Glomerular visceral epithelial cell (primary cell): ENCODE data around the gene NXT2.
"Not testable (repeated sequence)": the region's sequence is repeated elsewhere in the genome, so short reads cannot be mapped to it uniquely, and the experiment has no call there.

Source experiments
- DNase-seq: peaks from one replicate; pipeline ENCODE4 v3.0.0-alpha.2; 2016; ENCODE audit errors: extremely low spot score

NXT2 gene

DNA sequence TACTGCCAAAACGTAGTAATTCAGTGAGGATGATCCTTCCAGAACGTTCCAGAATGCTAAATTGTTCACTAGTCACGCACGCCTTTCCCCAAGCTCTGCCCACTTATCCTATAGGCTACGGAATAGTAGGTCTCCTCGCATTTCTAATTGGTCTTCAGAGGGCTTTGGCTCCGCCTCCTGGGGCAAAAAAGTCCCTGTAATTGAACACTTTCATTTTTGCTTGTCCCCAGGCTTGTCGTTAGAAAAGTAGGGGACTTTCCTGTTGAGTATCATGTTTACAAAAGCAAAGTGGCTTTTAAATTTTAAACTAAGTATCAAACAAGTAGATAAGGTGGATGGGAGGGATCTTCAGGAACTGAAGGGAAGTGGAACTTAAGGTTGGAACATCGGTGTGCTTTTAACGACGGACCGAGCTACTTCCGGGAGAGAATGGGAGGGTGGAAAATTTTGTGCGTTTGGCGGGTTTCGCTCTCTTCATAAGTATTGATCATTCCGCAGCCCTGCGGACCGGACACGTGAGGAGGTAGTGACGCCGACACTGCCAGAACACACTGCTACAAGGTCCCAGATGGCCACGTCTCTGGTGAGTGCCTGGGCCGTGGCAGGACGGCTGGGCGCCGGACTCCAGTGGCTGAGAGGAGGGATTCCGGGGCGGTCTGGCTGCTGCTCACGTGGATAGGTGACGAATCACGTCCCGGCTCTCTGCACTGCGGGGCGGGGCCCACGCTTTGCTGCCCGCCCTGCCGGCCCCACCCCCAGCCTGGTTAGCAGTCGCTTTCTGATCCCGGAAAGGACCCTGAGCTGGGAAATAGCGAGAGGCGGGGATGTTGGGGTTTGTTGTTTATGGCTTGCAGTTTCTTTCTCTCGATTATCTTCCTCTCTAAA, at the start of gene NXT2:
NXT2 (plus strand) TSS at position 406 of the 885 bp plus-strand sequence; CDS start at position 569, 163 bp downstream.
- peak; percentile 88 for DNase-seq

GRCh38 chrX:109487640-109488039, 49.0 kb upstream of the NXT2 start:
- no peak for DNase-seq

DNA sequence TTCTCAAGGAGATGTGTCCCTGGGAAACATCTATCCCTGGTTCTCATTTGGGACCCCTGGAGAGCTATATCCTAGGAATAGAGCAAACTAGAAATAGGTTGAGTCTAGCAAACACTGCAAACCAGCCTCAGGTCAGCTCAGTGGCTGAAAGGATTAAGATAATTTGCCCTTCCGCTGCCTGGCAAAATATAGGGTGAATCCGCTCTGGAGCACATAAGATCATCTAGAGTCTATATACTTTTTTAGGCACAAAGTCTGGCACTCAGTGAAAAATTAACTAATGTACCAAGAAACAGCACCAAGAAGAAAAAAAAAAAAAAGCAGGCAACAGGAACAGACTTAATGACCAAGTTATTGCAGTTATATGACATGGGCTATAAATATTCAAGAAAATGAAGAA, 47.5 kb upstream of the NXT2 start:
- DNase-seq, result no peak

GRCh38 chrX:109498434-109498833, 38.2 kb upstream of the NXT2 start:
- DNase-seq, result no peak

DNA sequence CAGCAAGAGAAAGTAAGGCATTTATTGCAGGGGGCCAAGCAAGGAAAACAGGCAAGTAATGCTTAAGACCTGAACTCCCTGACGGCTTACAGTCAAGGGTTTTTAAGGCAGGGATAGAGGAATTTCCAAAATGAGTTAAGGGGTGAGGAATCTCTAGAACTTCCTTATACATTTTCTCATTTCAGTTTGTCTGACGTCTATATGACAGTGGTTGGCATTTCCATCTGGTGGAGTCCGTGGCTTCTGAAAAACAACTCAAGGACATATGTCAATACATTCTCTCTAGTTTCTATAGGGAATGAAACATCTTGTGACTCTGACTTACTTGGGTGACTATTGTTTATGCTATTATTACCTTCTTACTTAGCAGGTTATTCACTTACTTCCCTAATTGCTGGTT, 35.5 kb upstream of the NXT2 start:
- DNase-seq, result no peak

DNA sequence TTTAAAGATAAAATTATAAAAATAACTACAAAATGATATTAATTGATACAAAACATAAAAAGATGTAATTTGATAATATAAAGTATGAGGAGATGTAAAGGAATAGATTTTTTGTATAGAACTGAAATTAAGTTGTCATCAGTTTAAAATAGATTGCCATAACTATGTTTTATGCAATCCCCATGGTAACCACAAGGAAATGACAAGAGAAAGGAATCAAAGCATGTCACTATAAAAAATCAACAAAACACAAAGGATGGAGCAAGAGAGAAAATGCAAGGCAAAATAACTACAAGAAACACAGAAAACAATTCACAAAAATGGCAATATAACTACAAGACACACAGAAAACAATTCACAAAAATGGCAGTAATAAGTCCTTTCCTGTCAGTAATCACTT, 27.7 kb upstream of the NXT2 start:
- DNase-seq, result no peak

DNA sequence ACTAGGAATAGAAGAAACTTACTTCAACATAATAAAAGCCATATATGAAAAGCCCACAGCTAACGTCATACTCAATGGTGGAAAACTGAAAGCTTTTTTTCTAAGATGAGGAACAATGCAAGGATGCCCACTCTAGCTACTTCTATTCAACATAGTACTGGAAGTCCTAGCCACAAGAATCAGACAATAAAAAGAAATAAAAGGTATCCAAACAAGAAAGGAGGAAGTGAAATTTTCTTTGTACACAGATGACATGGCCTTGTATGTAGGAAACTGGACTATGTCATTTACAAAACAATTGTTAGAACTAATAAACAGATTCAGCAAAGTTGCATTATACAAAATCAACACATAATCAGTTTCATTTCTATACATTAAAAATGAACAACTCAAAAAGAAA, 25.5 kb upstream of the NXT2 start:
- DNase-seq, result no peak

GRCh38 chrX:109519001-109519400, 17.6 kb upstream of the NXT2 start:
- DNase-seq, result no peak

- no peak for DNase-seq
Measured at GRCh38 chrX:109533005-109533404, 3.6 kb upstream of the NXT2 start.

DNA sequence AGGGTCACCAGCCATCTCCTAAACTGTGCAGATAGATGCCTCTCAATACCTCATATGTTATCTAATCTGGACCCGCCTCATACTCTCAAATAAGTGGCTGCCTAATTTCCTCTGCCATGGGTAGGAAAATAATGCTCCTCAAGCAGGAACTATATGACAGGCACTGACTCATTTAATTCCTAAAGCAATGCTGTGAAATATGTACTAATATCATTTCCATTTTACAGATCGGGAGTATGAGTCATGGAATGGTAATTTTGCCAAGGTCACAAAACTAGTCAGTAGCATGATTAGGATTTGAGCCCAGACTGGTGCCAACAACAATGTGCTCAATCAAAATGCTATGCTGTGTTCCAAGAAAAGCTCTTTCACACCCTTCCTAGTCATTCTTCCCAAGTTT, 3.0 kb upstream of the NXT2 start:
- no peak for DNase-seq

DNA sequence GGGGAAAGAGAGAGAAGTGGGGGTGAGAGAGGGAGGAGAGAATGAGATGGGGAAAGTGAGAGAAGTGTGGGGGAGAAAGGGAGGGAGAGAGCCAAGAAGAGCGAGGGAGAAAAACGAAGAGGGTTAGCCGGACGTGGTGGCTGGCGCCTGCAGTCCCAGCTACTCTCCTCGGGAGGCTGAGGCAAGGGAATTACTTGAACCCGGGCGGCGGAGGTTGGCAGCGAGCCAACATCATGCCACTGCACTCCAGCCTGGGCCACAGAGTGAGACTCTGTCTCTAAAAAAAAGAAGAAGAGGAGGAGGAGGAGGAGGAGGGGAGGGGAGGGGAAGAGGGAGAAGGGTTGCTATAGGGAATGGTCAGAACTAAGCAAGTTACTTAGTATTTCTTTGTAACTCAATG, 1.7 kb upstream of the NXT2 start:
- no peak for DNase-seq

- DNase-seq, result no peak
Measured at GRCh38 chrX:109535578-109535977, 1.1 kb upstream of the NXT2 start.

GRCh38 chrX:109537324-109537665, 651 bp downstream of the NXT2 start:
- DNase-seq, result peak; percentile 42

DNA sequence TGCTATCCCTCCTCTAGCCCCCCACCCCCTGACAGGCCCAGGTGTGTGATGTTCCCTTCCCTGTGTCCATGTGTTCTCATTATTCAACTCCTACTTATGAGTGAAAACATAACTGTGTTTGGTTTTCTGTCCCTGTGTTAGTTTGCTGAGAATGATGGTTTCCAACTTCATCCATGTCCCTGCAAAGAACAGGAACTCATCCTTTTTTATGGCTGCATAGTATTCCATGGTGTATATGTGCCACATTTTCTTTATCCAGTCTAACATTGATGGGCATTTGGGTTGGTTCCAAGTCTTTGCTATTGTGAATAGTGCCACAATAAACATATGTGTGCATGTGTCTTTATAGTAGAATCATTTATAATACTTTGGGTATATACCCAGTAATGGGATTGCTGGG, 2.4 kb downstream of the NXT2 start:
- DNase-seq, result not testable (repeated sequence)

- DNase-seq, result no peak
Measured at GRCh38 chrX:109553862-109554261, 17.2 kb downstream of the NXT2 start.

DNA sequence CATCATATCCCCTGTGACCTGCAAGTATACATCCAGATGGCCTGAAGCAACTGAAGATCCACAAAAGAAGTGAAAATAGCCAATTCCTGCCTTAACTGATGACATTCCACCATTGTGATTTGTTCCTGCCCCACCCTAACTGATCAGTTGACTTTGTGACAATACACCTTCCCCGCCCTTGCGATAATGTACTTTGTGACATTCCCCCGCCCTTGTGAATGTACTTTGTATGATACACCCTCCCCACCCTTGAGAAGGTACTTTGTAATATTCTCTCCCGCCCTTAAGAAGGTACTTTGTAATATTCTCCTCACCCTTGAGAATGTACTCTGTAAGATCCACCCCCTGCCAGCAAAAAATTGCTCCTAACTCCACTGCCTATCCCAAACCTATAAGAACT, 39.4 kb downstream of the NXT2 start:
- DNase-seq, result not testable (repeated sequence)

DNA sequence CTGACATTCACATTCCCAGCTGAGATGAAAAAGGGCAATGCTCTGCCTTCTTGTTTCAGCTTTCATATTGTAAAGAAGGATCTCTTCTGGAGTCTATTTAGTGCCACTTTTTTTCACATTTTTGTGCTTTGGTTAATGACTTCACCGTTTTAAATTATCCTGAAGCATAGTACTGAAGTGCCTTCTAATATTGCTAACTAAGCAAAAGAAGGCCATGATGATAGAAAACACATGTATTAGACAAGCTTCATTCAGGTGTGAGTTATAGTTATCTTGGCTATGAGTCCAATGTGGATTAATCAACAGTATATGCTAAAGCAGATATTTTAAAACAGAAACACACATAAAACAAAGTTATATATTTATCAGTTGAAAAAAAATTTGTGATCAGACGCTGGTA, 40.4 kb downstream of the NXT2 start:
- DNase-seq, result no peak

- DNase-seq, result no peak
Measured at GRCh38 chrX:109578916-109579315, 42.3 kb downstream of the NXT2 start.

DNA sequence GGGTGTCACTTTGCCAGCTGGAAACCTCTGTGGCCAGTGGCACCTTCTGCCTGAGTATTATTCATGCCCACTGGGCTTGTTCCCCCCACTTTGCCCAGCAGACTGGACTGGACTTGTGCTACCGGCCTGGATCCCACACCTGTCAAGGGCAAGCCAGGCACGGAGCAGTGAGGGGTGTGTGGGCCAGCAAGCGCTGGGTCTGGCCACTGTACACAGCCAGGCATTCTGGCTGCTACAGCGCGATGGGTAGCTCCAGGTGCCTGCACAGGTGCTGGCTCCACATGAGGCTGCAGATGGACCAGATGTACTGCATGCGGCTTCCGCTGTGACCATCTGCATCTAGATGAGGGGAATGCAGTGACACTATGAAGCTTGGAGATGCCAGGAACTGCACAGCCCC, 48.8 kb downstream of the NXT2 start:
- no peak for DNase-seq

GRCh38 chrX:109590176-109590575, 53.5 kb downstream of the NXT2 start:
- no peak for DNase-seq
